Neural cell (in vitro differentiated cells): ENCODE data around the gene TGFBR2.

Experiments used
- EZH2 ChIP-seq: fragments of 200-600, 300-800 bp; shearing (Covaris generic), sonication (generic); IDR thresholded peaks from 2 replicates; pipeline ENCODE4 v1.6.1; 2014; ENCODE audit warnings: antibody characterized with exemption, low read length, borderline replicate concordance, mild to moderate bottlenecking; ENCODE audit not compliant: insufficient read depth, poor library complexity, severe bottlenecking
- MXI1 ChIP-seq: fragments of 450-650 bp; conservative IDR thresholded peaks from 2 replicates; pipeline ENCODE4 v1.6.1; 2014; ENCODE audit warnings: antibody characterized with exemption, mild to moderate bottlenecking; ENCODE audit not compliant: poor library complexity, severe bottlenecking
- POLR2AphosphoS5 ChIP-seq: IDR thresholded peaks from 2 replicates; pipeline ENCODE4 v1.6.1; 2012
- REST ChIP-seq: IDR thresholded peaks from 2 replicates; pipeline ENCODE4 v1.6.1; 2012; ENCODE audit warnings: borderline replicate concordance
- SMC3 ChIP-seq: fragments of 450-650 bp; conservative IDR thresholded peaks from 2 replicates; pipeline ENCODE4 v1.6.1; 2014; ENCODE audit warnings: antibody characterized with exemption, mild to moderate bottlenecking, moderate library complexity; ENCODE audit not compliant: poor library complexity
- TAF1 ChIP-seq: IDR thresholded peaks from 2 replicates; pipeline ENCODE4 v1.6.1; 2012; ENCODE audit warnings: low read depth
- TF ChIP-seq, protein P1 (sequence below): fragments of 450-650 bp; IDR thresholded peaks from 2 replicates; pipeline ENCODE4 v1.5.1; 2014; ENCODE audit warnings: antibody characterized with exemption, mild to moderate bottlenecking, moderate library complexity; ENCODE audit not compliant: poor library complexity, severe bottlenecking

DNA sequence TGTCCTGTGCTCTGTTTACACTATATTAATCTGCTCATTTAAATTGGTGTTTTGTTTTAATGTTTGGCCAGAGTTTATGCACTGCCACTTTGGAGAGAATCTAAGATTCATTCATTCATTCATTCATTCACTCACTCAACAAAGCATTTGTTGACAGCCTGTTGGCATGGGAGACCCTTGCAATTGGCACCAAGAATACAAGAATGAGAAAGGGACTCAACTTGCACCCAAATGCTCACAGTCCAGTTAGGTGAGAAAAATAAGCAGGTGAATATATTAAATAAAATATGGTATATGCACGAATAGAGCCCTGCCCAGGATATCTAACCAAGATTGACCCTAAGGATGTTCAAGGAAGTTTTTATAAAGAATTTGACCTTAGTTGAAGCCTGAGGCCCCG lies 80.4 kb downstream of the TGFBR2 start:
- TF ChIP-seq, protein P1, sequence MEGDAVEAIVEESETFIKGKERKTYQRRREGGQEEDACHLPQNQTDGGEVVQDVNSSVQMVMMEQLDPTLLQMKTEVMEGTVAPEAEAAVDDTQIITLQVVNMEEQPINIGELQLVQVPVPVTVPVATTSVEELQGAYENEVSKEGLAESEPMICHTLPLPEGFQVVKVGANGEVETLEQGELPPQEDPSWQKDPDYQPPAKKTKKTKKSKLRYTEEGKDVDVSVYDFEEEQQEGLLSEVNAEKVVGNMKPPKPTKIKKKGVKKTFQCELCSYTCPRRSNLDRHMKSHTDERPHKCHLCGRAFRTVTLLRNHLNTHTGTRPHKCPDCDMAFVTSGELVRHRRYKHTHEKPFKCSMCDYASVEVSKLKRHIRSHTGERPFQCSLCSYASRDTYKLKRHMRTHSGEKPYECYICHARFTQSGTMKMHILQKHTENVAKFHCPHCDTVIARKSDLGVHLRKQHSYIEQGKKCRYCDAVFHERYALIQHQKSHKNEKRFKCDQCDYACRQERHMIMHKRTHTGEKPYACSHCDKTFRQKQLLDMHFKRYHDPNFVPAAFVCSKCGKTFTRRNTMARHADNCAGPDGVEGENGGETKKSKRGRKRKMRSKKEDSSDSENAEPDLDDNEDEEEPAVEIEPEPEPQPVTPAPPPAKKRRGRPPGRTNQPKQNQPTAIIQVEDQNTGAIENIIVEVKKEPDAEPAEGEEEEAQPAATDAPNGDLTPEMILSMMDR, result no peak
- TF ChIP-seq EZH2 (no peak), POLR2AphosphoS5 (no peak), TAF1 (no peak), REST (no peak), MXI1 (no peak), SMC3 (no peak)
